Hepatocyte (in vitro differentiated cells): ENCODE results near the gene KIAA1671.

Experiments
- CTCF ChIP-seq: fragments of 200-600 bp; sonication (generic); IDR thresholded peaks from 2 replicates; pipeline ENCODE4 v1.5.1; 2016; ENCODE audit warnings: antibody characterized with exemption, mild to moderate bottlenecking; ENCODE audit not compliant: poor library complexity
- EZH2 ChIP-seq: fragments of 200-600 bp; sonication (generic); IDR thresholded peaks from 2 replicates; pipeline ENCODE4 v1.6.1; 2016; ENCODE audit warnings: antibody characterized with exemption, mild to moderate bottlenecking, borderline replicate concordance
- EZH2phosphoT487 ChIP-seq: fragments of 200-600 bp; sonication (generic); IDR thresholded peaks from one replicate; pipeline ENCODE4 v1.6.1; 2018; ENCODE audit warnings: antibody characterized with exemption, mild to moderate bottlenecking, low read depth, moderate library complexity; ENCODE audit not compliant: unreplicated experiment, severe bottlenecking

- TF ChIP-seq EZH2 (no peak), EZH2phosphoT487 (no peak), CTCF (no peak)
Observed at GRCh38 chr22:24982301-24983056, 30.0 kb downstream of the KIAA1671 start.
